Vagina (tissue), 2 donors: Measurements from ENCODE around the gene ABL1.

ENCODE experiments used
- CTCF ChIP-seq, 3 experiments: fragments of 450-650 bp in 2 of 3; fragments of 200-600 bp in 1 of 3; sonication (generic) in 1 of 3; IDR thresholded peaks; one replicate each; pipeline ENCODE4 v1.5.1; 2017 to 2019; ENCODE audit warnings: antibody characterized with exemption in 3 of 3, mild to moderate bottlenecking in 2 of 3, moderate library complexity in 2 of 3
- POLR2A ChIP-seq, 2 donors: fragments of 450-650 bp; IDR thresholded peaks; one replicate each; pipeline ENCODE4 v1.6.1; 2017; ENCODE audit warnings: antibody characterized with exemption in 2 of 2, mild to moderate bottlenecking in 2 of 2, moderate library complexity in 2 of 2

- TF ChIP-seq POLR2A (IDR thresholded peaks at IDR 0.05) (no peak), CTCF (IDR thresholded peaks at IDR 0.05) (no peak)
Measured at GRCh38 chr9:130925050-130925678, 90.1 kb downstream of the ABL1 start.
